ENCODE data around the gene PARD3.

GRCh38 chr10:34655286-34656170, 159.6 kb downstream of the PARD3 start:
- TF ChIP-seq L3MBTL2 (conservative IDR thresholded peaks at IDR 0.05), result no peak
- no peak for TF ChIP-seq SP1 (IDR thresholded peaks at IDR 0.05)
- TF ChIP-seq ELF4 (IDR thresholded peaks at IDR 0.05), result no peak
- TF ChIP-seq FOXK2 (IDR thresholded peaks at IDR 0.05), result no peak
- no peak for TF ChIP-seq TARDBP (IDR thresholded peaks at IDR 0.05)
- TF ChIP-seq FOXA1 (IDR thresholded peaks at IDR 0.05), result no peak
- TF ChIP-seq FOXM1 (IDR thresholded peaks at IDR 0.05; ENCODE audit: borderline replicate concordance), result no peak
- TF ChIP-seq HDGF (IDR thresholded peaks at IDR 0.05; ENCODE audit: borderline replicate concordance), result no peak
- TF ChIP-seq BHLHE40 (IDR thresholded peaks at IDR 0.05; ENCODE audit: borderline replicate concordance), result no peak
- no peak for TF ChIP-seq PKNOX1 (IDR thresholded peaks at IDR 0.05)
- no peak for TF ChIP-seq SUZ12 (IDR thresholded peaks at IDR 0.05)
- TF ChIP-seq NFRKB (IDR thresholded peaks at IDR 0.05), result no peak
